Islet precursor cell (in vitro differentiated cells): Measurements from ENCODE around the gene PDE9A.

Source experiments
- DNase-seq: peaks from one replicate; pipeline ENCODE4 v3.0.0-alpha.2; 2018

The PDE9A gene

DNA sequence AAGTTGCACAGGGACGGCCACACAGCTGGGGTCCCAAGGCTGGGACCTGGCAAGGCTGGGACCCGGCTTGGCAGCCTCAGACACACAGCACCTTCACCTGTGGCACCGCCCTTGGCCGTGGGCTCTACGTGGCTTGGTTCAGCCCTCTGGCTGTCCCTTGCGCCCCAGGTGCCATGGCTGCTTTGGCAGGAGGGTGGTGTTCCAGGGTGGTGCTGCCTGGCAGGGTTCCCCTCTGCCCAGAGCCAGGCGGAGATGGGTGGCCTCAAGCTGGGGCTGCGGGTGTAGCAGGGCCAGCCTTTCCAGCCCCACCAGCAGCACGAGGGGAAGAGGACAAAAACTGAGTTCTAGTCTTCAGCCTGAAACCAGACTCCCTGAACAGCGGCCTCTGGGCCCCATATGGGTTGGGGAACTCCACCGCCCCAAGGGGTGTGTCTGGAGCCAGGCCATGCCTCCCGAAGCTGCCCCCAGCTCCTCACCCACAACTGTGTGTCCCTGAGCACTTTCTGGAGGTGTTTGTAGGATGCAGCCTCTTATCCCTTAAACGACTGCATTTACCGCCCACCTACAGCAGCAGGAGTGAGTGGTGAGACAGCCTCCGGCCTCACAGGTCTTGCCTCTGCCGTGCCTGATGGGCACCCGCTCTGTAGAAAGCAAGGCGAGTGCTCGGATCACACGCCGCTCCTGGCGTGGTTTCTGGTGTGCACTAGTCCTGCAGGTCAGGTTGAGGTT lies 92.3 kb downstream of the PDE9A start:
- no peak for DNase-seq

DNA sequence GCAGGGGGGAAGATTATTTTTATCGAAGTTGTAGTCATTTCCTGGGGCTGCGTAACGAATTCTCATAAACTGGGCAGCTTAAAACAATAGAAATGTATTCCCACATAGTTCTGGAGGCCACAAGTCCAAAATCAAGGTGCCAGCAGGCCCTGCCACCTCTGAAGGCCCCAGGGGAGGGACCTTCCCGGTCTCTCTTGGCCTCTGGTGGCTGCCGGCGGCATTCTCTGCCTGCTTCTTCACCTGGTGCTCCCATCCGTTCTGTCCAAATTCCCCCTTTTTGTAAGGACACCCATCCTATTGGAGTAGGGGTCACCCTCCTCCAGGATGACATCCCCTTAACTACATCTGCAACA lies 92.8 kb downstream of the PDE9A start:
- no peak for DNase-seq

DNA sequence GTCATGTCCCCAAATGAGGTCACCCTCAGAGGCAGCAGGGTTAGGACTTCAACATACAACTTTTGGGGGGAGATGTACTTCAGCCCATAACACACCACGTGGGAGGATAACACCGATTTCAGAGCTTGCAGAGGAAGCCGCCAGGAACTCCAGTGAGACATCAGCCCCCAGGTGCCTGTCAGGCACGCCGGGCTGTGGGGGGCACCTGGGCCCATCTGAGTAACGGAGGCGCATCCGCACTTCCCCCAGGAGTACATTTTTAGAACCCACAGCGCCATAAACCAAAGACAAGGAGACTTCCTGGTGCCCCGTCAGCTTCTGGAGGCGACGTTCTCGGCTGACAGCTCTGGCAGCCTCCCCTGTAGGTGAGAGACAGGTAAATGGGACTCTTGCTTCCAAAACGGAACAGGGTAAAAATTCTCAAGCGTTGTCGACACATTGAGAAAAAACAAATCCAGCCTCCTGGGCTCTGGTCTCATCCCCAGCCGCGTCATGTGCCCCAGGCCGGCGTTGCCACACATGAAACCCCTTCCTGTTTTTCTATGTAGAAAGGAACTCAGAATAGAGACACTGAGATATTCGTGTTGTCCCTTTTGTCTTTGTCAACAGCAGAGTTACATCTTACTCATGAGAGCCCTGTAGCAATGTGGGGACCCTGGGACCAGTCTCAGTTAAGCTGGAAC lies 93.3 kb downstream of the PDE9A start:
- DNase-seq, result no peak

DNA sequence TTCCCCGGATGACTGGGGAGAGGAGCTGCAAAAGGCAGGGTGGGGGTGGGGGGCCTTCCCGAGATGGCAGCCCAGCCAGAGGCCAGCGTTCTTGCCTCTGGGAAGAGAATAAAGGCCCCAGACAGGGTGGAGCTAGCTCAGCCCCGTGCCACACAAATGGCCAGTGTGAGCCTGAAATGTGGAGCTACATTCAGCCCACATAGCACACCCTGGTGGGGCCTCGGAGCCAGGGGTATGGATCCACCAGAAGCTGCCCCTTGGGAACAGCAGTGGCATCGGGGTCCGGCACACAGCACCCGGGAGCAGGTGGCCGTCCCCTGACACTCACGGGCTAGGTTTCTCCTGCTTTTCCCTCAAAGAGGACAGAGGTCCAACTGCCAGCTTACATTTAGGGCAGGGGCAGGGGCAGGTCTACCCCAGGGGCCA lies 93.9 kb downstream of the PDE9A start:
- no peak for DNase-seq

DNA sequence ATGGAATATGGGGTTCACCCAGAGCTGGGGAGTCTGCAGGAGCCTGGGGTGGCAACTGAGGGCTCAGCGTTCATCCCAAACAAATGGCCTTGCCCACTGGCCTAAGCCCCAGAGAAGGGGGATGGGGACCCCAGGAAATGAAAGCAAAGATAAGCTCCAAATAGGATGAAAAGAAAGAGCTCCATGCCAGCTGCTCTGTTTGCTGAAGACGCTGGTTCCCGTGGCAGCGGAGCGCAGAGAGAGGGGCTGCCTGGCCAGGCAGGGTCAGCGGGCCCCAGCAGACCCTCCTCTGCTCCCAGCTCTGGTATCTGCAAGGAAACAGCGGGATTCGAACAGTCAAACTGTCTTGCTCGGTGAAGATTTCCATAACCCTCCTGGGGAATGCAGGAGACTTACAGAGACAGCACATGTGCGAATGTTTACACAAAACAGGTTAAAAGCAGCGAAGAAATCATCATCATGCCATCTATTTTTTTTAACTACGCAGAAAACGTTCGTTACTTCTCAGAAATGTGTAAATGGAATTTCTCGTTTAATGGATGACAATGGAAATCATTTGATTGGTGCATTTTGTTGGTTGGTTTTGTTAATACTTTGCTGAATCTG lies 94.4 kb downstream of the PDE9A start:
- no peak for DNase-seq

DNA sequence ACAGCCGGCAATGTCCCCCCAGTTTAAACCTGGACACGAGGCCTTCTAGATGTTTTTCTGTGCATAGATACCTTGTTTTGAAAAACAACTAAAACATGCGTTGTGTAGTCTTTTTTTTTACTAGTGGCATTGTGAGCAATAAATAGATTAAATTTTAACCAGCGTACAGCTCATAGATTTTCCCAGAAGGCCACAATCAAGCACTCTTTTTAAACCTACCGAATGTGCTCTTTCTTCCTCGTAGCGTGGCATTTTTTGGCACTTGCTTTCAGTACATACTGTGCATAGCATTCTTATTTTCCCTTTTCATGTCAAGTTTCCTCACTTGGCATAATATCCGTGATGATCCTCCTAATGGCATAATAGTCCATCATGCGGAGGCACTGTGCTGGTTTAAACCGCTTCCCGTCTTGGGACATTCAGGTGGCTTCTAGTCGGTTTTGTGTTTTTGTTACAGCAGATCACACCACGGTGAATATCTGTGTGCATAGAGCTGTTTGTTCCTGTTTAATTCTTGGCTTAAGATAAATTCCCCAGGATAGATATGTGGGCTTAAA lies 95.3 kb downstream of the PDE9A start:
- DNase-seq, result no peak

DNA sequence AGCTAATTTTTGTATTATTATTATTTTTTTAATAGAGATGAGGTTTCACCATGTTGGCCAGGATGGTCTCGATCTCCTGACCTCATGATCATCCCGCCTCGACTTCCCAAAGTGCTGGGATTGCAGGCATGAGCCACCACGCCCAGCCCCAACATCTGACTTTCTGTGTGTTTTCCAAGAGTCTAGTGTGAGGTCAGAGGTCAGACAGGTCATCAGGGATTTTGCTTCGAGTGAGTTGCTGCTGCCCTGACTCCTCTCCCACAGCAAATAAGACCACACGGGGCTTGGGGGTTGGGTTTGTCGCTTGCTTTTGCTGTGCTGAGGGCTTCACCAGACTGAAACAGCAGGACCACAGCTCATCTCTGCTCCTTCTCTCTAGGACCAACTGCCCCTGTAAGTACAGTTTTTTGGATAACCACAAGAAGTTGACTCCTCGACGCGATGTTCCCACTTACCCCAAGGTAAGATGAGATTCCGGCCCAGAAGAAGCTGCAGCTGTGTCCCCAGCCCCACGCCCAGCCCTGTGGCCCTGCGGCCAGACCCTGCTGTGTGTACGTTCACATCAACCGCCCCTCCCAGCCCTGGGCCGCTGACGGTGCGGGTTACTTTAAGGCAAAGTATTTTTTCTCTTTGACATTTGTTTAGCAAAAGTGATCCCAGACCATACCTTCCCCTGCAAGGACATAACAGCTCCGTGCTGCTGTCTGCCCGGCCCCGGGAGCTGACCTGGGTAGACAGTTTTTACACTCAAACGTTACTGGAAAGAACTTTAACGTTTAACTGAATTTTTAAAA lies 97.5 kb downstream of the PDE9A start:
- no peak for DNase-seq

DNA sequence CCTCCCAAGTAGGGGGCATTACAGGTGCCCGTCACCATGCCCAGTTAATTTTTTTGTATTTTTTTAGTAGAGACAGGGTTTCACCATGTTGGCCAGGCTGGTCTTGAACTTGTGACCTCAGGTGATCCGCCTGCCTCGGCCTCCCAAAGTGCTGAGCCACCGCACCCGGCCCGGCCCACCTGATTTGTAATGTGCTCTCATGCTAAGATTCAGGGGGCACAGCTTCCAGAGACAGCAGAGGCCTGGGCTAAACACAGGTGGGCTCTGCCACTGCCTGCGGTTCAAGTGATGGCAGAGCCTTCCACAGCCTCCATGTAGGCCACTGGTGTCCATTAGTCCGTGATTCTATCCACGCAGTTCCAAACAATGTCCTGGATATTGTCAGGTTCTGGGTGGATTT lies 98.4 kb downstream of the PDE9A start:
- no peak for DNase-seq

DNA sequence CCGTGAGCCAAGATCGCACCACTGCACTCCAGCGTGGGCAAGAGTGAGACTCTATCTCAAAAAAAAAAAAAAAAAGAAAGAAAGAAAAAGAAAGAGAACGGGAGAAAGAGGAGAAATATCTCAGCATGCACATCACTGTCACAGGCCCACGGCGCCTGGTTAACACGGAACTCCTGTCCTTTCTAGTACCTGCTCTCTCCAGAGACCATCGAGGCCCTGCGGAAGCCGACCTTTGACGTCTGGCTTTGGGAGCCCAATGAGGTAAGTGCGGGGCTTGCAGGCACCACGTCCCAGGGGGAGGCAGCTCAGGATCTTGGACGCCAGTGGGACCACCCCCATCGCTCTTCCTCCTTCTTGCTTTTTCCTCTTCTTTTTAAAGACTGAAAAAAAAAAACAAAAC lies 100.4 kb downstream of the PDE9A start:
- no peak for DNase-seq

DNA sequence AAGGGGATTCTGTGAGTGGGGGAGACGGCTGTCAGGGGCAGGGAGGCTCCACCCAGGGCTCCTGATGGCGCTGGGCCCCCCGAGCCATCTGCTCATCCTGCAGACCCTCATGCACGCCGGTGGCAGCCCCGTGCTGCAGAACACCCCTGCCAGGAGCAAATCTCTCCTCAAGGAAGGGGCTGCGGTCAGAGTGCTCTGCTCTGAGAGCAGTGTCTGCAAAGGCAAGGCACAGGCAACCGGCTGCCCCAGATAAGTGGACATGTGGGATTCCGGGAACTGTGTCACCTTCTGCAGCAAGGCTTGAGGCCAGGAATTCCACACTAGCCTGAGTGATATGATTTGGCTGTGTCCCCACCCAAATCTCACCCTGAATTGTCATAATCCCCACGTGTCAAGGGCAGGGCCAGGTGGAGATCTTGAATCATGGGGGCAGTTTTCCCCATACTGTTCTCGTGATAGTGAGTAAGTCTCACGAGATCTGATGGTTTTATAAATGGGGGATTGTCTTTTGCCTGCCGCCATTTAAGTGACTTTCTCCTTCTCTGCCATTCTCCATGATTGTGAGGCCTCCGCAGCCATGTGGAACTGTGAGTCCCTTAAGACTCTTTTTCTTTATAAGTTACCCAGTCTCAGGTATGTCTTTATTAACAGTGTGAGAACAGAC lies 101.0 kb downstream of the PDE9A start:
- DNase-seq, result no peak

DNA sequence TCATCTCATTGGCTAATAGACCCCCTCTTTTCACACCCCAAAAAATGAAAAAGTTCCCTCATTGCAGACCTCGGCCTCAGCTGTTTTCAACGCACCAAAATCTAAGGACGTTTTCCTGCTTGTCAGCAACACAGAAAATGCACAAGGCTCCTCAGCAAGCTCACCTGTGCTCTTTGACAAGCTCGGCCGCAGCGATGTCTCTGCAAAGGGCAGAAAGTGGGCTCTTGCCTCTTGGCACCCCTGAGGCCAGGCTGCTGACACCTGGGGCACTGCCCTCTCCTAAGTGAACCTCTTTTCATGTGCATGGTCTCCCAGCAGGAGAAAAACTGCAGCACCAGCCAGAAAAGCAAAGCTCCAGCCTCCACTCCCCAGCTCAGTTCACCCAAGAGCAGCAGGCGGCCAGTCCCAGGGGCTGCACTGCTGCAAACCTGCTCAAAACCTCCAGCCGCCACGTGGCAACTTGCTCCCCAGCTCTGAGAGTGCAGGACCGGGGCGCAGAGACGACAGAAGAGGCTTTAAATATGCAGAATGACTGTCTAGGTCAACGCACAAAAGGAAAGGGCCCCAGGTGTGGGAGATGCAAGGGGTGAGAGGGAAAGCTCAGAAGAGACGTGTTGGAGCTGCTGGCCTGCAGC lies 101.7 kb downstream of the PDE9A start:
- no peak for DNase-seq

DNA sequence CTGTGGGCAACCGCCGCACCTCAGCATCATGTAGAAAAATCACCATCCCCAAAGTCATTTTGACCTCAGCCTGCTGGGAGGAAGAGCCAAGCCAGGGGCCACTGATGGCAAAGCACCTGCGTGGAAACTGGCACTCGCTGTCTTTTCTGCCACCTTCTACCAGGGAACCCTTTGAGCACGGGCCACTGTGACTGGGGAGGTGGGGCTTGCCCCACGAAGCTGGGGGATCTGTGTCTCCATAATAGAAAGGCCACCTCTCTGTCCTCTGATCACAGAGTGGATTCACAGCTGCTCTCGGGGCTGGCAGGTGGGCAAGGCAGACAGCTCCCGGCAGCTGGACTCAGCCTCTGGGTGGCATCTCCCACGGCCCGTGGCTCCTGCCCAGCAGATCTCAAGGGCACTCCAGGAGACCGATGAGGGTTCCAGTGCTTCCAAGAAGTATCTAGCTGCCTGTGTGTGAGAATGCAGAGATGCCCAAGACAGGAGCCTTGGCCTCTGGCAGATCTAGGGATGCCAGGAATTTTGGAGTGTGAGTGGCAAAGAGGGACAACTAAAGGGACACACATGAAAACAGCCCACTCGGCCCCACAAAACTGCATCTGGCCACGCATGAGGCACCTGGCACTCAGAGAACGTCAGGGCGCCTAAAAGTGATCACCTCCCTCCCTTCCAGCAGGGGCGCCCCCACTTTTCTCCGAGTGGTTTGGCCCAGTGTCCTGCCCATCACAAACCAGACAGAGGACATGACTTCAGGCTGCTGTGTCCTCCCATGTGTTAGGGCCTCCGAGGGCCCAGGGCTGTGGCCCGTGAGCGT lies 102.6 kb downstream of the PDE9A start:
- no peak for DNase-seq

DNA sequence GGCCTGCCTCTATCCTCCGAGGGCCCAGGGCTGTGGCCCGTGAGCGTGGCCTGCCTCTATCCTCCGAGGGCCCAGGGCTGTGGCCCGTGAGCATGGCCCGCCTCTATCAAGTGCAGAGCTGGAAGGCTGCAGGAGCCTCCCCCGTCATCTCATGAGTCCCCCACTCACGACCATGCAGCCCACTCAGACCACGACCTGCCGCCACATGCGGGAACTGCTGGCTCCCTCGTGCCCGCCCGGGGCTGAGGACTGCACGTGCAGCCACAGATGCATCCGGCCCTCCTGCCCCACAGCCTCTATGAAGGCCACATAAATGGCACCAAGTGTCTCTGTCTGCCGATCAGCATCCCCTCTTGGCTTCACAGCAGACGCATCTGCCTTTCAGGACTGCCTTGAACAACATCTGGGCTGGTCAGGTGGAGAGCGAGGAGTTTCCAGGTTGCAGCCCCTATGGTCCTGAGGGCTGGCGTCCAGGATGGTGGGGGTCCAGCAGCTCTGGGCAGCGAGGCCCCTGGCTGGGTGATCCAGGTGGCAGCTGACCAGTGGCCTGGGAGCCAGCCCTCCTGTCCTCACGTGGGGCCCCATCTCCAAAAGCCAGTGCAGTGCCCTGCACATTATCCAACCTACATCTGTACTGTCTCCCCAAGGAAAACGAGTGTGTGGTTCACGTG lies 103.3 kb downstream of the PDE9A start:
- DNase-seq, result no peak

DNA sequence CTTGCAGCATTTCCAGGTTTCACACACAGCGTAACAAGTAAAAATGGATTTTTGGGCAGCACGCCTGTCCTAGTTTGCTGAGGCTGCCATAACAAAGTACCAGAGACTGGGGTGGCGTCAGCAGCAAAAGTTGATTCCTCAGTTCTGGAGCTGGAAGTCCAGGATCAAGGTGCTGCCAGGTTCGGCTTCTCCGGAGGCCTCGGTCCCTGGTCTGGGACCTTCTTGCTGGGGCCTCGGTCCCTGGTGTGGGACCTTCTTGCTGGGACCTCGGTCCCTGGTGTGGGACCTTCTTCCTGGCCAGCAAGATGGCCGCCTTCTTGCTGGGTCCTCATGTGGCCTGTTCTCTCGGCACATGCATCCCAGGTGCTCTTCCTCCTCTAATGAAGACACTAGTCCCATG lies 104.0 kb downstream of the PDE9A start:
- DNase-seq, result no peak

DNA sequence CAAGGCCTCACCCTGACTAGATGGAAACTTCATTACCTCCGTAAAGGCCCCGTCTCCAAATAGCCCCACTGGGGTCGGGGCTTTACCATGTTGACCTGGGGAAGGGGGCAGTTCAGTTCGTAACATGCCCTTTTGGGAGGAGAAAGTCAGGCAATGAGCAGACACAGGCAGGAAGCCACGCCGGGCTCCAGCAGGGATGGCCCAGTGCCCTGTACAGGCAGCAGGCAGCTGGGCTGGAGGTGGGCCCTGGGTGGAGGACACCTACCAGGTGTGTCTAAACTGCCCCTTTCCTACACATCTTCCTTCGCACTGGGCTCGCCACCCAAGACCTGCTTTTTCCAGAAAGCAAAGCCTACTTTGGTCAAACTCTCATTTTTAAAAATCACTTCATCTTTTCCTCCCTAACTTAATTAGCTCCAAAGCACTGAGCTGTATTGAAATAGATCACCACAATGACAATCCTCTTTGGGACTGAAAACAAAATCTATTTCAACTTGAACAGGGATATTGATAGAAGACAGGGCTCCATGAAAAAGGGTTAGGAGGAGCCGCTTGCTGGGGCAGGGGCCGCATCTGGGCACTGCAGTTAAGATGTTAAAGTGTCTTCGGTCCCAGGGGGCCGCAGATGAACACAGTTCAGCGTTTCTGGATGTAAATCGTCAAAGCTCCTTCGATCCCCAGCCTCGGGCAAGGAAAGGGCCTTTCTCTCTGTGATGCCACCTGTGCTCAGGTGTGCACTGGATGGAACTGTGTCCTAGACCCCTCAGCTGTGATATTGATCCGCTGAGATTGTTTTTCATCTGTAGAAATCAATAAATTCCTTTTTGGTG lies 104.6 kb downstream of the PDE9A start:
- no peak for DNase-seq

DNA sequence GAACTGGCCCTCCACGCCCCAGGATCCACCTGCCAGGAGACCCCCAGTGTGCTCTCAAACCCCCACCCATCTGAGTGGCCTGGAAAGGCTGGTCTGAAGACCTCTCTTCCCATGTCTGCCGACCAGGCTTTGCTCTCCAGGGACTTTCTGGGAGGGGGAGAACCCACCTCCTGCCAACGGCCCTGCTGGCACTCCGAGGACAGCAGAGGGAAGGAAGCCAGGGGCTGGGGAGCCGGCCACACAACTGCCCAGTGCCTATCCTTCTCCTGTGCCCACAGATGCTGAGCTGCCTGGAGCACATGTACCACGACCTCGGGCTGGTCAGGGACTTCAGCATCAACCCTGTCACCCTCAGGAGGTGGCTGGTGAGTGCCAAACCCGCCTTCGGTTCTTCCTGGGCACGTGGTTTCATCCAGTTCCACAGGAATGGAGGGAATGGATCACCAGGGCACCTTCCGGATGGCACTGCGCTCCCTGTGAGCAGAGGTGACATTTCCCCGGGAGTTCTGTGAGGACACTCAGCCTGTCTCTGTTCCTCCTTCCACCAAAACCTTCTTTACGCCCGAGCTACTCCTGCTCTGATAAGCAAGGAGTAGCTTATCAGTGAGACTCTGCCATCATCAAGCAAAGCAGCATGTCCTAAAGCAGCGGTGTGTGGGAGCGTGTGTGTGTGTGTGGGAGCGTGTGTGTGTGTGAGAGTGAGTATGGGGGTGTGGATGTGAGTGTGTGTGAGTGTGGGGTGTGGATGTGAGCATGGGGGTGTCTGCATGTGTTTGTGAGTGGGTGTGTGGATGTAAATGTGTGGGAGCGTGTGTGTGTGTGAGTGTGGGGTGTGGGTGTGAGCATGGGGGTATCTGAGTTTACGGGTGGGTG lies 105.5 kb downstream of the PDE9A start:
- DNase-seq, result no peak

DNA sequence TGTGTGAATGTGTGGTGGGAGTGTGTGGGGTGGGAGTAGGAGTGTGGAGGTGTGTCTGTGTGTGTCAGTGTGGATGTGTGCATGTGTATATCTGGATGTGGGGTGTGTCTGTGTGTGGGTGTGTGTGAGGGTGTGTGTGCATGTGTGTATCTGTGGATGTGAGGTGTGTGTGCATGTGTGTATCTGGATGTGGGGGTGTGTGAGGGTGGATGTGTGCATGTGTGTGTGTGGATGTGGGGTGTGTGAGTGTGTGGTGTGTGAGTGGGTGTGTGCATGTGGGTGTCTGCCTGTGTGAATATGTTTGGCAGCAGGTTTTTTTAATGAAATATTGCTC lies 106.1 kb downstream of the PDE9A start:
- no peak for DNase-seq

DNA sequence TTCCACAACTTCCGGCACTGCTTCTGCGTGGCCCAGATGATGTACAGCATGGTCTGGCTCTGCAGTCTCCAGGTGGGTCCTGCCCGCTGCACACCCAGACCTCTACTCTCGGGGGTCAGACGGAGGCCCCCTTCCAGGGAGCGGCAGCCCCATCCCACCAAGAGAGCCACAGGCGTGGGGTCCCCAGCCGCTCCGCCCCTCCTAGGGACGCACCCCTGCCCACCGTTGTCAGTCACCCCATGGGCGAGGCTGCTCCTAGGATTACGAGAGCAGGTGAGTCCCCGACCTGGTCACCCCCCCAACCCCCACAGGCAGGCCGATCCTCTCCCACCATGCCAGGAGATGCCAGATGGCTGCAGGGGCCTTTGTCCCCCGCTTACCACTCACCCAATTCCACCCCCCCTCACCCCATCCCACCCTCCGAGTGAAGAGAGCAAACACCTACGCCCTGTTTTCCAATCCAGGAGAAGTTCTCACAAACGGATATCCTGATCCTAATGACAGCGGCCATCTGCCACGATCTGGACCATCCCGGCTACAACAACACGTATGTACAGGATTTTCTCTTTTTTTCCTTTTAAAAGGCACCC lies 107.0 kb downstream of the PDE9A start:
- DNase-seq, result no peak
